Heart right ventricle (tissue), 16 donors: ENCODE data around the gene DCPS. TPM values are rescaled to one million over a fixed set of nuclear protein-coding genes. Genes with fewer than 3 reads are reported as not detected.
"Not testable (repeated sequence)": the region's sequence is repeated elsewhere in the genome, so short reads cannot be mapped to it uniquely, and the experiment has no call there.

Experiments
- ATAC-seq, 8 donors: fragments of 200-7000 bp; cut with Tn5 transposase; one replicate each; pipeline ENCODE4 v1.9.1; 2020; ENCODE audit warnings: mild to moderate bottlenecking in 8 of 8, moderate library complexity in 8 of 8, moderate number of reproducible peaks in 1 of 8
- DNase-seq, 2 donors: peaks; one replicate each; pipeline ENCODE4 v3.0.0-alpha.2; 2020
- H3K27ac ChIP-seq, 10 donors: fragments of 200-600 bp; sonication (generic) in 2 of 10; one replicate each; pipeline versions ENCODE4 v1.5.0 to v1.8.0; 2020 to 2022; ENCODE audit warnings: mild to moderate bottlenecking in 3 of 10
- H3K27me3 ChIP-seq, 7 donors: fragments of 200-600 bp; one replicate each; pipeline ENCODE4 v1.8.0; 2021 to 2022; ENCODE audit warnings: mild to moderate bottlenecking in 2 of 7
- H3K36me3 ChIP-seq, 9 donors: fragments of 200-600 bp; sonication (generic) in 1 of 9; one replicate each; pipeline versions ENCODE4 v1.5.0 to v1.8.0; 2020 to 2022; ENCODE audit warnings: mild to moderate bottlenecking in 2 of 9
- H3K4me1 ChIP-seq, 9 donors: fragments of 200-600 bp; sonication (generic) in 1 of 9; one replicate each; pipeline versions ENCODE4 v1.5.0 to v1.8.0; 2020 to 2022; ENCODE audit warnings: mild to moderate bottlenecking in 4 of 9
- H3K4me3 ChIP-seq, 10 donors: fragments of 200-600 bp; sonication (generic) in 2 of 10; one replicate each; pipeline versions ENCODE4 v1.5.0 to v1.8.0; 2020 to 2022; ENCODE audit warnings: mild to moderate bottlenecking in 7 of 10, moderate library complexity in 2 of 10
- H3K9me3 ChIP-seq, 11 donors: fragments of 200-600 bp in 10 of 11; sonication (generic) in 2 of 11; one replicate each; pipeline versions ENCODE4 v1.5.0 to v1.8.0; 2013 to 2022; ENCODE audit warnings: mild to moderate bottlenecking in 2 of 11, control low read depth in 1 of 11, moderate library complexity in 1 of 11
- WGBS, 2 donors: extraction: QIAGEN DNeasy Blood & Tissue Kit; methylation state at CpG; one replicate each; pipeline ENCODE4 v1.1.7; 2013; ENCODE audit warnings: inconsistent platforms in 1 of 2; 5-methylcytosine and 5-hydroxymethylcytosine counted together
- intact Hi-C, 10 donors: fragments of 100-400 bp; cut with DNase I; formaldehyde crosslinking; loops; one replicate each; pipeline versions ENCODE4 v1.11.1 to v1.14.2; 2022
- polyA plus RNA-seq, 2 donors: library from polyadenylated mRNA; stranded (reverse); fragments of 200-250 nt; gene quantifications; one replicate each; pipeline ENCODE4 v1.2.3, GENCODE V29; 2013
- total RNA-seq, 10 donors: library from RNA; stranded (reverse); fragmentation: NEBNext Ultra II Directional in 3 of 10; extraction: Animal tissue kit (Norgen Biotek cat#: 25700) in 3 of 10; gene quantifications; one replicate each; pipeline versions ENCODE4 v1.2.1 to v1.2.4, GENCODE V29; 2021 to 2023
- TF ChIP-seq, protein P1 (sequence below), 9 donors: fragments of 200-600 bp; sonication (generic) in 2 of 9; IDR thresholded peaks; one replicate each; pipeline versions ENCODE4 v1.5.0 to v1.8.0; 2021 to 2022; ENCODE audit warnings: antibody characterized with exemption in 9 of 9, mild to moderate bottlenecking in 5 of 9, moderate library complexity in 1 of 9
- donor health status: Arrhythmogenic right ventricular cardiomyopathy.
- donor health status: ischemic (EF 13 %, LVEDD 7.1; RV severe dilation, severe dysfunction).
- donor health status: healthy with polysubstance abuse.
- donor health status: DM: no; HTN: yes; CAD: no.
- donor health status: DM: no; HTN: no; CAD: no.
- donor health status: ischemic (EF 25% LVEDD 6.9; RV normal size, moderate dysfunction).
- donor health status: ischemic (EF 25% LVEDD 5.7; RV mildly dilated, moderate dysfunction).
- donor health status: healthy.
- donor health status: DM: yes; HTN: yes; CAD: no.
- donor health status: Ischemic cardiomyopathy.
- donor health status: ischemic (EF 35%, LVEDD 5.7; RV mildly dilated, moderate dysfunction).
- donor health status: nonischemic (EF 11% LVEDD 7.7; RV severe dilation, severe dysfunction).
- donor health status: DM: yes; HTN: yes; CAD: no.
- donor health status: PGD.
- donor health status: ischemic (EF 29% LVEDD 5.4; RV normal size, mild dysfunction).
- donor health status: nonischemic (EF 23%, LVEDD 6.1; RV moderate dilation, normal function).

Gene DCPS
- total and polyA plus RNA-seq, 12 donors = 6.5 to 17.3 (median 10.6) TPM

DNA sequence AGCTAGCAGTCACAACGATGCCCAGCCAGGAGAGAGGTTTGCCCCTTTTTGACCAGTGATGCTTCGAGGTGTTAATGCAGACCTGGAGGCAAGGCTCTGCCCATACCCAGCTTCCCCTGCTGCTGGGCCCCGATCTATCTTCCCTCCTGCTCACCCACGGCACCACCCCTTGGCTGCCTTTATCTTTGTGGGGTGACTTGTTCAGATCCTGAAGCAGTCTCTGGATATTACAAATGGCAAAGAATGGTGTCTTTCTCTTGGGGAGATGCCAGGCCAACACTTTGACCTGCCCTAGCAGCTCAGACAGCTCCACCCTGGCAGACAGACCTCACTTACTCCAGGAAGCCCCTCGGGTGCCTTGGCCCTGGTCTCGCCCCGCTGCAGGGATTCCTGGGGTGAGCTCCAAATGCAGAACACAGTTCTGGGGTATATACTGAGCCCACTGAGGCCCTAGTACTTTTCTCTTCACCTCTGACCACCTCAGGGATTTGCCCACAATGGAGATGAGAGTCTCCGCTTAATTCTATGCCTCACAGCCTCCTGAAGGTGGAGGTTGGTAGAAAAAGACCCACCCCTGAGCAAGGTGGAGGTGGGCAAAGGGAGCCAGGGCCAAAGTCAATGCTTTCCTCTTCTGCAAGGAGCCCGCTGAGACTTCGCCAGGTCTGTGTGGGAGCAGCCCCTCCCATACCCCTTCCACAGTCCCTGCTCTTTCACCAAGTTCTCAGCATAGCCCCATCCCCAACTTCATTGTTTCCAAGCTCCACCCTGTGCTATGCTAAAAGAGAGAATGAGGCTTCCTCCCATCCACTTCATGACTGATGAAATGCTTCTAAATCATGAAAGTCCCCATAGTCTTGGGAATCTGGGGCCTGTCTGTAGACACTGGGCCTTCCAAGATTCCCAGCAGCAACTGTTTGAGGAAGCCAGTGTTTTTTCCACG, 40.6 kb downstream of the DCPS start:
- no peak for DNase-seq
- peak overlapping the region in 2 of 10 donors; percentile 84 to 86 for H3K27ac ChIP-seq
- no peaks in the 10 kb centered on the region for H3K27me3 ChIP-seq
- no peaks in the 10 kb centered on the region for H3K9me3 ChIP-seq
- 90 to 93% methylated on average over 11 of the region's 11 CpGs for WGBS, 2 donors
- no peak for ATAC-seq
- H3K36me3 ChIP-seq = peaks cover 0 to 58% (median 7%) of the 10 kb centered on the region in 9 donors
- intact Hi-C loops = no loop called here
- TF ChIP-seq, protein P1, sequence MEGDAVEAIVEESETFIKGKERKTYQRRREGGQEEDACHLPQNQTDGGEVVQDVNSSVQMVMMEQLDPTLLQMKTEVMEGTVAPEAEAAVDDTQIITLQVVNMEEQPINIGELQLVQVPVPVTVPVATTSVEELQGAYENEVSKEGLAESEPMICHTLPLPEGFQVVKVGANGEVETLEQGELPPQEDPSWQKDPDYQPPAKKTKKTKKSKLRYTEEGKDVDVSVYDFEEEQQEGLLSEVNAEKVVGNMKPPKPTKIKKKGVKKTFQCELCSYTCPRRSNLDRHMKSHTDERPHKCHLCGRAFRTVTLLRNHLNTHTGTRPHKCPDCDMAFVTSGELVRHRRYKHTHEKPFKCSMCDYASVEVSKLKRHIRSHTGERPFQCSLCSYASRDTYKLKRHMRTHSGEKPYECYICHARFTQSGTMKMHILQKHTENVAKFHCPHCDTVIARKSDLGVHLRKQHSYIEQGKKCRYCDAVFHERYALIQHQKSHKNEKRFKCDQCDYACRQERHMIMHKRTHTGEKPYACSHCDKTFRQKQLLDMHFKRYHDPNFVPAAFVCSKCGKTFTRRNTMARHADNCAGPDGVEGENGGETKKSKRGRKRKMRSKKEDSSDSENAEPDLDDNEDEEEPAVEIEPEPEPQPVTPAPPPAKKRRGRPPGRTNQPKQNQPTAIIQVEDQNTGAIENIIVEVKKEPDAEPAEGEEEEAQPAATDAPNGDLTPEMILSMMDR (IDR thresholded peaks at IDR 0.05) = no peak
- H3K4me1 ChIP-seq = peaks cover 27 to 77% (median 61%) of the 10 kb centered on the region in 9 donors
- H3K4me3 ChIP-seq = no peak overlapping the region

DNA sequence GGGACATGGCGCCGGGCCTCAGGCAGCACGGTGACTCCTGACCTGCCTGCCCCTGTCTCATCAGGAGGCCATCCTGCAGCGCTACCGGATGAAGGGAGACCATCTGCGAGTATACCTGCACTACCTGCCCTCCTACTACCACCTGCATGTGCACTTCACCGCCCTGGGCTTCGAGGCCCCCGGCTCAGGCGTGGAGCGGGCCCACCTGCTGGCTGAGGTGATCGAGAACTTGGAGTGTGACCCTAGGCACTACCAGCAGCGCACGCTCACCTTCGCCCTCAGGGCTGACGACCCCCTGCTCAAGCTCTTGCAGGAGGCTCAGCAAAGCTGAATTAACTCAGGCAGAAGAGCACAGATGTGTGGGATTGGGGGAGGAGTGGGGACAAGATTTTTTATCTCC, 41.4 kb downstream of the DCPS start:
- DNase-seq (no peak), ATAC-seq (no peak)
- intact Hi-C loops = no loop called here
- TF ChIP-seq, protein P1 (IDR thresholded peaks at IDR 0.05) = no peak
- Histone ChIP-seq H3K27me3 (no peaks in the 10 kb centered on the region), H3K9me3 (no peaks in the 10 kb centered on the region), H3K4me1 (peaks cover 24 to 77% (median 60%) of the 10 kb centered on the region in 9 donors), H3K36me3 (peaks cover 0 to 51% (median 7%) of the 10 kb centered on the region in 9 donors), H3K27ac (peak overlapping the region; percentile 54 to 86 (median 72)), H3K4me3 (no peak overlapping the region)
- WGBS, 2 donors = 96% methylated on average over 16 of the region's 16 CpGs

DNA sequence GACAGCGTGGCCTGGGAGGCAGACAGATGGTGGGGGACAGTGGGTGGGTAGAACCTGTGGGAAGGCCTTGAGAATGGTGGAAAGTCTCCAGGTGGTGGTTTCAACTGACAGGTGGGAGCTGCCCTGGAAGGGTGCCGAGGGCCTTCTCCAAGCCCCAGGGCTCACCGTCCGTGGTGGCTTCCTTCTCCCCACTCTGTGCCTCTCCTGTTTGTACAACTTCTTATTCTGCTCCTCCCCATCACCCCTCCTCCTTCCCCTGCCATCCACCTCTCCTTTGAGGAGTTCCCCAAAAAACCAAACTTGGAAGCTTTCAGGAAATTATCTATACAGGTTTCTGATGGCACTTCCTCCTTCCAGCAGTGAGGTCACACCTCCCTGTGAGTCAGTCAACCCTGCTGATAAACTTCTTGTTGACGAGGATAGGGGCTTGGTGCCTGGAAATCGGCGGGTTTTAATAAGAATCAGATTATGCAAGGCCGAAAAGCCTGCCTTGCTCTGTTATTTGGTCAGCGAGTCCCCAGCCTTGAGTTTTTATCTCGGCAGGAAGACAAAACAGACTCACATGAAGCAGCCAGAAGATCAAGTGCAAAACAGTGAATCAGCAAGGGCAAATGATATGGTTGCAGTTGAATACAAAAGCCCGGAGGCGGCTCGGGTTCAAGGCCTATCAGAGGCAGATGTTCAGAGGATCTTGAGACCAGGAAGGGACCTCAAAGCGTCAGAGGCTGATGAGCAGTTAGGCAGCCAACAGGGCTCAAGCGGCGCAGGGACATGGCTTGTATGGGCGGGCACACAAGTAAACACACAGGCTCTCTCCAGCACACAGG, 42.1 kb downstream of the DCPS start:
- Histone ChIP-seq H3K36me3 (peaks cover 0 to 45% (median 7%) of the 10 kb centered on the region in 9 donors), H3K27me3 (no peaks in the 10 kb centered on the region), H3K4me3 (no peak overlapping the region), H3K27ac (peak overlapping the region; percentile 54 to 86 (median 72)), H3K9me3 (no peaks in the 10 kb centered on the region), H3K4me1 (peaks cover 24 to 77% (median 60%) of the 10 kb centered on the region in 9 donors)
- DNase-seq (peak; percentile 53 to 58), ATAC-seq (peak; percentile 18 to 78 (median 36))
- TF ChIP-seq, protein P1 (IDR thresholded peaks at IDR 0.05) = no peak
- intact Hi-C loops = loop anchor here in 1 of 10 donors (2.0 kb wide), 1 partner anchor 23 kb away; no protein-coding TSS in a partner anchor
- WGBS, 2 donors = 53 to 56% methylated on average over 17 of the region's 17 CpGs

DNA sequence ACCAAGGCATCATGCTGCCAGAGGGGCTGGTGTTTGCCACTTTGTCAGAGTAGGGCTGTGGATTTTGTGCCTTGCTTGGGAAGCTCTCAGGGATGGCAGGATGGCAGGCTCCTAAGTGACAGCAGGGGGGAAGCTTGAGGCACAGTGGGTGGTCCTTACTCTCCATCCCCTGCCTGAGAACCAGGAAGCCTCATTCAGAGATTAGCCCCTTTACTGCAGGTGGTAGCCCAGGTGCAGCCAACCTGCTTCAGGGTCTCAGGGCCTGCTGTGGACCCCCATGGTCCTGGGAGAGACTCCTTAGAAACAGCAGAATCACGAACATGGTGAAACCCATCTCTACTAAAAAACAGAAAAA, 42.7 kb downstream of the DCPS start:
- Histone ChIP-seq H3K27me3 (no peaks in the 10 kb centered on the region), H3K9me3 (no peaks in the 10 kb centered on the region), H3K36me3 (peaks cover 0 to 41% (median 7%) of the 10 kb centered on the region in 9 donors), H3K4me1 (peaks cover 24 to 77% (median 63%) of the 10 kb centered on the region in 9 donors), H3K27ac (peak overlapping the region; percentile 54 to 86 (median 72)), H3K4me3 (no peak overlapping the region)
- intact Hi-C loops = loop anchor here in 1 of 10 donors (2.0 kb wide), 1 partner anchor 24 kb away; no protein-coding TSS in a partner anchor
- 97 to 100% methylated on average over 1 of the region's 1 CpG for WGBS, 2 donors
- TF ChIP-seq, protein P1 (IDR thresholded peaks at IDR 0.05) = no peak
- no peak for ATAC-seq
- DNase-seq = no peak

DNA sequence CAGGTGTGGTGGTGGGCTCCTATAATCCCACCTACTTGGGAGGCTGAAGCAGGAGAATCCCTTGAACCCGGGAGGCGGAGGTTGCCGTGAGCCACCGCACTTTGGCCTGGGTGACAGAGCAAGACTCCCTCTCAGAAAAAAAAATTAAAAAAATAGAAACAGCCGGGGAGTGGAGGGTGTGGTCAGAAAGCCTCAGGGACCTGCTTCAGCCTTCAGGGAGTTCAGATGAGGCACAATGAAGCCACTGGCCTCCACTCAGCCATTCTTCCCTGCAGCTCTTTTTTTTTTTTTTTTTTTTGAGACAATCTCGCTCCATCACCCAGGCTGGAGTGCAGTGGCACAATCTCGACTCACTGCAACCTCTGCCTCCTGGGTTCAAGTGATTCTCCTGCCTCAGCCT, 43.1 kb downstream of the DCPS start:
- peak overlapping the region; percentile 54 to 86 (median 73) for H3K27ac ChIP-seq
- not testable (repeated sequence) for H3K27me3 ChIP-seq, H3K9me3 ChIP-seq, H3K4me3 ChIP-seq, ATAC-seq, DNase-seq
- intact Hi-C loops = loop anchor here in 1 of 10 donors (2.0 kb wide), 1 partner anchor 24 kb away; no protein-coding TSS in a partner anchor
- peaks cover 24 to 77% (median 66%) of the 10 kb centered on the region in 9 donors for H3K4me1 ChIP-seq
- peaks cover 0 to 37% (median 7%) of the 10 kb centered on the region in 9 donors for H3K36me3 ChIP-seq
- WGBS, 2 donors = 79 to 82% methylated on average over 7 of the region's 7 CpGs
